Peyer's patch (tissue), 4 donors: ENCODE results near the gene EOLA1. TPM values are rescaled to one million over a fixed set of nuclear protein-coding genes. Genes with fewer than 3 reads are reported as not detected.
"Not testable (repeated sequence)": the region's sequence is repeated elsewhere in the genome, so short reads cannot be mapped to it uniquely, and the experiment has no call there.

Experiments
- DNase-seq, 3 donors: peaks; one replicate each; pipeline ENCODE4 v3.0.0-alpha.2; 2017 to 2019
- H3K27ac ChIP-seq, 4 donors: fragments of 200-600 bp; sonication (generic); one replicate each; pipeline ENCODE4 v1.5.1; 2016 to 2019
- H3K27me3 ChIP-seq, 2 donors: fragments of 200-600 bp; sonication (generic); one replicate each; pipeline ENCODE4 v1.5.1; 2019
- H3K36me3 ChIP-seq, 3 donors: fragments of 200-600 bp; sonication (generic); one replicate each; pipeline ENCODE4 v1.5.1; 2016 to 2019
- H3K4me1 ChIP-seq, 4 donors: fragments of 200-600 bp; sonication (generic); one replicate each; pipeline ENCODE4 v1.5.1; 2016 to 2019
- H3K4me3 ChIP-seq, 4 donors: fragments of 200-600 bp; sonication (generic); 1 replicate in 3 of 4; 2 replicates in 1 of 4; pipeline ENCODE4 v1.5.1; 2016 to 2019; ENCODE audit warnings: mild to moderate bottlenecking in 1 of 4
- H3K9me3 ChIP-seq, 4 donors: fragments of 200-600 bp; sonication (generic); one replicate each; pipeline ENCODE4 v1.5.1; 2016 to 2019; ENCODE audit warnings: mild to moderate bottlenecking in 1 of 4
- POLR2A ChIP-seq, 2 donors: fragments of 450-650 bp; IDR thresholded peaks; one replicate each; pipeline ENCODE4 v1.5.1; 2017; ENCODE audit warnings: antibody characterized with exemption in 2 of 2, mild to moderate bottlenecking in 2 of 2, moderate library complexity in 2 of 2
- total RNA-seq, 4 donors: library from RNA; depleted of rRNA; stranded (reverse); fragments of >200 nt; gene quantifications; one replicate each; pipeline ENCODE4 v1.1.0, GENCODE V29; 2016
- TF ChIP-seq, protein P1 (sequence below), 6 experiments: fragments of 450-650 bp in 4 of 6; fragments of 200-600 bp in 2 of 6; sonication (generic) in 1 of 6; IDR thresholded peaks; one replicate each; pipeline ENCODE4 v1.5.1; 2017 to 2019; ENCODE audit warnings: antibody characterized with exemption in 6 of 6, mild to moderate bottlenecking in 3 of 6, moderate library complexity in 1 of 6

Gene EOLA1
- total RNA-seq, 4 donors from 2014 or later: 11.9 to 23.1 (median 16.7) TPM

DNA sequence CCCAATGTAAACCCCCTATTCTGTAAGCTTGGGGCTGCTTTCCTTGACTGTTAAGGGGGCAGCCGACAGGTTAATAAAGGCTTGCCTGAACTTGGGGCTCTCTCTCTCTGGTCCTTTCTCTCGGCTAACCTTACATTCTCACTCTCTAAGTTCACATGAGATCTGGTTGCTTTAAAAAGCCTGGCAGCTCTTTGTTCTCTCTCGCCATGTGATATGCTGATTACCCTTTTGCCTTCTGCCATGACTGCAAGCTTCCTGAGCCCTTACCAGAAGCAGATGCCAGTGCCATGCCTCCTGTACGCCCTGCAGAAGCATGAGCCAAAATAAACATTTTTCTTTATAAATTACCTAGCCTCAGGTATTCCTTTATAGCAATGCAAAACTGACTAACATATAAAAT, 14.4 kb downstream of the EOLA1 start:
- H3K36me3 ChIP-seq, H3K4me1 ChIP-seq, DNase-seq: not testable (repeated sequence)

DNA sequence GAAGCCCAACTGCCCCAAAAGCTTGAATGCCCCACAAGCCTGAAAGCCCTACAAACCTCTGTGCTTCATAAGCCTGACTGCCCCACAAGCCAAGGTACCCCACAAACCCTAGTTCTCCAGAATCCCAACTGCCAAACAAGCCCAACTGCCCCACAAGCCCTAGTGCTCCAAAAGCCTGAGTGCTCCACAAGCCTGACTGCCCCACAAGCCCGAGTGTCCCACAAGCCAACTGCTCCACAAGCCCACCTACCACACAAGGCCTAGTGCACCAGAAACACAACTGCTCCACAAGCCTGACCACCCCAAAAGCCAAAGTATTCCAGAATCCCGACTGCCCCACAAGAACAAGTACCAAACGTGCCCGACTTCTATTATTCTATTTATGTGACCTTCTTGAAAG, 22.5 kb downstream of the EOLA1 start:
- Histone ChIP-seq H3K36me3 (no peaks in the 10 kb centered on the region), H3K4me3 (no peak overlapping the region), H3K4me1 (no peaks in the 10 kb centered on the region), H3K9me3 (no peaks in the 10 kb centered on the region), H3K27ac (no peak overlapping the region), H3K27me3 (no peaks in the 10 kb centered on the region)
- DNase-seq: no peak
- no peak for TF ChIP-seq POLR2A (IDR thresholded peaks at IDR 0.05)
- TF ChIP-seq, protein P1, sequence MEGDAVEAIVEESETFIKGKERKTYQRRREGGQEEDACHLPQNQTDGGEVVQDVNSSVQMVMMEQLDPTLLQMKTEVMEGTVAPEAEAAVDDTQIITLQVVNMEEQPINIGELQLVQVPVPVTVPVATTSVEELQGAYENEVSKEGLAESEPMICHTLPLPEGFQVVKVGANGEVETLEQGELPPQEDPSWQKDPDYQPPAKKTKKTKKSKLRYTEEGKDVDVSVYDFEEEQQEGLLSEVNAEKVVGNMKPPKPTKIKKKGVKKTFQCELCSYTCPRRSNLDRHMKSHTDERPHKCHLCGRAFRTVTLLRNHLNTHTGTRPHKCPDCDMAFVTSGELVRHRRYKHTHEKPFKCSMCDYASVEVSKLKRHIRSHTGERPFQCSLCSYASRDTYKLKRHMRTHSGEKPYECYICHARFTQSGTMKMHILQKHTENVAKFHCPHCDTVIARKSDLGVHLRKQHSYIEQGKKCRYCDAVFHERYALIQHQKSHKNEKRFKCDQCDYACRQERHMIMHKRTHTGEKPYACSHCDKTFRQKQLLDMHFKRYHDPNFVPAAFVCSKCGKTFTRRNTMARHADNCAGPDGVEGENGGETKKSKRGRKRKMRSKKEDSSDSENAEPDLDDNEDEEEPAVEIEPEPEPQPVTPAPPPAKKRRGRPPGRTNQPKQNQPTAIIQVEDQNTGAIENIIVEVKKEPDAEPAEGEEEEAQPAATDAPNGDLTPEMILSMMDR (IDR thresholded peaks at IDR 0.05): no peak

More for the DNA sequence above, 14.4 kb downstream of the EOLA1 start:
- not testable (repeated sequence) for H3K27me3 ChIP-seq, H3K27ac ChIP-seq, H3K4me3 ChIP-seq, H3K9me3 ChIP-seq

DNA sequence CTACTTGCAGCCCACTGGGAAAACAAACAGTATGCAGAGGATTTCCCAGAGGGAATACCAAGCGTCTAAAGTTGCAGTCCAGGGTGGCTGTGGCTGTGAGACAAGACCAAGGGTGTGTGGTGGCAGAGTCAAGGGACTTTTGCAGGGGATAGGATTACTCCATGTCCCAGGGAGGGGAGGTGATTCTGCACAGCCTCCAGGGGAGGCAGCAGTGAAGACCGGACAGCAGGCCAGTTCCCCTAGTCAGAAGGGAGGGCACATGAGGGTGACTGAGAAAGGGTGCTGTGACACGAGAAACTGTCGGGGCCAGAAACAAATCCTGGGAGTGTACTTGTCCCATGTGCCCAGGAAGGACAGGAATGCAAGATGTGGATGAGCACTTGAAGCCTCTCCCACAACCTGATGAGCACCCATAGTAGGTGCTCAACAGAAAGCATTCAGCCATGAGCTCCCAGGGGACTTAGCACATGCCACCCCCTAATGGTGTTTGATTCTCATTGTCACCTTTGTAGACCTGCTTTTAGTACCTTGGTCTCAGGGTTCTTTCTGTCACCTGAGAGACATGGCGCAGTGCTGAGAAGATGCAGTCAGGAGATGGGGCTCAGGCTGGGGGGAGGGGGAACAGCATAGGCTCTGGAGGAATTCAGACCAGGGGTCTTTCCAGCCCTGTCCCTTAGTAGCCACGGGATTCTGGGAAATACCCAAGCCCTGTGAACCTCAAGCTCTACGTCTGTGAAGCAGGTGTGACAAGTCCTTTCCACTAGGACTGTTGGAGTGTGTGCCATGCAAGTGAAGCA, 27.0 kb downstream of the EOLA1 start:
- no peak for DNase-seq
- H3K27ac ChIP-seq: no peak overlapping the region
- H3K27me3 ChIP-seq: no peaks in the 10 kb centered on the region
- no peaks in the 10 kb centered on the region for H3K9me3 ChIP-seq
- no peak overlapping the region for H3K4me3 ChIP-seq
- H3K36me3 ChIP-seq: no peaks in the 10 kb centered on the region
- TF ChIP-seq POLR2A (IDR thresholded peaks at IDR 0.05): no peak
- TF ChIP-seq, protein P1 (IDR thresholded peaks at IDR 0.05): no peak
- no peaks in the 10 kb centered on the region for H3K4me1 ChIP-seq

DNA sequence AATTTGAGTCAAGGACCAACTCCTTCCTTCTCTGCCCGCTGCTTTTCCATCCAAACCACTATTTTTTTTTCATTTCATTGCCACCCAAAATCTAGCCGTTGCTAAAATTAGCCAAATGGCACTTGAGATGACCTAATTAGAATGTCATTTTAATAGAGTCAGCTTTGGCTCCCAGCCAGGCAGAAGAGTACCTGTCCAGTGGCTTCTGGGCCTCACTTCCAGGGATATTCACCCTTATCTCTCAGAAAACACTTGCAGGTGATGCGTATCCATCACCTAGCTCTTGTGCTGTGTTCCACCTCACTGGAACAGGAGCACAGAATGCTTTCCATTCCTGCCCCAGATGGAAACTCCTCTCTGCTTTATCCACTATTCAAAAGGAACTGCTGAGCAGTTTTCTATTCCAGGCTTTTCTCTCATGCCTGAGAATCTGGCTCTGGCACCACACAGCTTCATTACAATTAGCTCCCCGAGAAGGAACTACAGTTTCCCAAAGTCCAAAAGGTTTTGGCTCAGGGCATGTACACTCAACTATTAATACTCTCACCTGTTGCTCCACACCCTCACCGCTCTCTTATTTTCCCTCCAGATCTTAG, 28.0 kb downstream of the EOLA1 start:
- H3K9me3 ChIP-seq: no peaks in the 10 kb centered on the region
- H3K27me3 ChIP-seq: no peaks in the 10 kb centered on the region
- no peaks in the 10 kb centered on the region for H3K4me1 ChIP-seq
- no peak overlapping the region for H3K4me3 ChIP-seq
- no peak for TF ChIP-seq POLR2A (IDR thresholded peaks at IDR 0.05)
- TF ChIP-seq, protein P1 (IDR thresholded peaks at IDR 0.05): no peak
- no peak overlapping the region for H3K27ac ChIP-seq
- H3K36me3 ChIP-seq: no peaks in the 10 kb centered on the region
- DNase-seq: no peak

DNA sequence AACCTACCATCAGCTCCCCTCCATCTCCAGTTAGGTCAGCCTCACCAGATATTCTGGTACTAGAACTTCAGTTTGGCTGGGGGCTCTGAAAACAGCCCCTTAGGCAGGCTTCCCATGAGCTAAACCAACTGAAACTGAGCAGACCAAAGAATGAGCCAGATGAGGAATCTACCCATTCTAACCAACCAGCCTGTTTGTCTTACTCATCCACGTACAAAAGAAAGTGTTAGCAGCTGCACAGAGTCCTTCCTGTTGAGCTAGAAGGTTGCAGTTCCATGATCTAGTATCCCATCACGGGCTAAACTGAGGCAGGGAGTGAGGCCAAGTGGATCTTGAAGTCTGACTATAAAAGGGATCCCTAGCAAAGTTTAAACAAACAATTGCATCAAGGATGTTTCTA, 29.0 kb downstream of the EOLA1 start:
- no peak overlapping the region for H3K27ac ChIP-seq
- no peaks in the 10 kb centered on the region for H3K4me1 ChIP-seq
- no peaks in the 10 kb centered on the region for H3K27me3 ChIP-seq
- TF ChIP-seq, protein P1 (IDR thresholded peaks at IDR 0.05): no peak
- no peak for TF ChIP-seq POLR2A (IDR thresholded peaks at IDR 0.05)
- no peaks in the 10 kb centered on the region for H3K9me3 ChIP-seq
- no peaks in the 10 kb centered on the region for H3K36me3 ChIP-seq
- no peak overlapping the region for H3K4me3 ChIP-seq
- DNase-seq: no peak

DNA sequence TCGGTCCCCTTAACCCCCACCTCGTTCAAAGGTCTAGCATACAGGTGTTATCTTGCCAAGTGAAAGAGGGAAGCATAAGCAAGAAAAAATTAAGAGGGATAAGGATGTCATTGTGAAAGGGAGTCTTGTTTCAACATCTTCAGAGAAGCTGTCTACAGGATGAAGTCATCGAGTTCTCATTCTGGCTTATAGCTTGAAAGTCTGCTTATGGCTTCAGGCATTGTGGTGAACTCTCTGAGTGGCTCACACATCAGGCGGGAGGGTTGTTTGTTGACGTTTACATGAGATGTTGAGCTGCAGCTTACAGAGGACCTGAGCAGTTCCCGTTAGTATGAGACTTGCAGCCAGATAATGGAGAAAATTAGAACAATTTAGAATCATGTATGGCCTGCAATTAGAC, 29.9 kb downstream of the EOLA1 start:
- Histone ChIP-seq H3K36me3 (no peaks in the 10 kb centered on the region), H3K27me3 (no peaks in the 10 kb centered on the region), H3K4me1 (no peaks in the 10 kb centered on the region), H3K27ac (no peak overlapping the region), H3K9me3 (no peaks in the 10 kb centered on the region), H3K4me3 (no peak overlapping the region)
- no peak for DNase-seq
- TF ChIP-seq POLR2A (IDR thresholded peaks at IDR 0.05): no peak
- TF ChIP-seq, protein P1 (IDR thresholded peaks at IDR 0.05): no peak
